HG03097 (cell line): ENCODE data around the gene POLA1.

Experiments
- ATAC-seq: cut with Tn5 transposase; IDR thresholded peaks from one replicate; pipeline ENCODE4 v1.9.1; 2021; ENCODE audit not compliant: unreplicated experiment, low FRiP score

POLA1 gene

GRCh38 chrX:24874604-24875247, 181.0 kb downstream of the POLA1 start:
- ATAC-seq, result no peak

- ATAC-seq, result no peak
Observed at GRCh38 chrX:24876530-24877287, 183.0 kb downstream of the POLA1 start.

- ATAC-seq, result no peak
Observed at GRCh38 chrX:24877288-24877664, 183.6 kb downstream of the POLA1 start.

- no peak for ATAC-seq
Observed at GRCh38 chrX:24877854-24878650, 184.3 kb downstream of the POLA1 start.

GRCh38 chrX:24879679-24880078, 186.0 kb downstream of the POLA1 start:
- ATAC-seq, result no peak

GRCh38 chrX:24886916-24887315, 193.2 kb downstream of the POLA1 start:
- ATAC-seq, result no peak

- no peak for ATAC-seq
Observed at GRCh38 chrX:24890677-24891076, 197.0 kb downstream of the POLA1 start.

GRCh38 chrX:24899391-24899790, 205.7 kb downstream of the POLA1 start:
- no peak for ATAC-seq

- ATAC-seq, result no peak
Observed at GRCh38 chrX:24900234-24900633, 206.5 kb downstream of the POLA1 start.

GRCh38 chrX:24902806-24903205, 209.1 kb downstream of the POLA1 start:
- no peak for ATAC-seq

GRCh38 chrX:24918715-24919114, 225.0 kb downstream of the POLA1 start:
- ATAC-seq, result no peak

- no peak for ATAC-seq
Observed at GRCh38 chrX:24920769-24921168, 227.1 kb downstream of the POLA1 start.

GRCh38 chrX:24925430-24925829, 231.7 kb downstream of the POLA1 start:
- ATAC-seq, result no peak

- ATAC-seq, result no peak
Observed at GRCh38 chrX:24927372-24927771, 233.7 kb downstream of the POLA1 start.

- ATAC-seq, result no peak
Observed at GRCh38 chrX:24928114-24928513, 234.4 kb downstream of the POLA1 start.

GRCh38 chrX:24934279-24934678, 240.6 kb downstream of the POLA1 start:
- ATAC-seq, result no peak

- ATAC-seq, result no peak
Observed at GRCh38 chrX:24945009-24945408, 251.3 kb downstream of the POLA1 start.

- ATAC-seq, result no peak
Observed at GRCh38 chrX:24946369-24946768, 252.7 kb downstream of the POLA1 start.

- ATAC-seq, result no peak
Observed at GRCh38 chrX:24954732-24955131, 261.0 kb downstream of the POLA1 start.

- ATAC-seq, result no peak
Observed at GRCh38 chrX:24955372-24955930, 261.7 kb downstream of the POLA1 start.

- ATAC-seq, result no peak
Observed at GRCh38 chrX:24956828-24957227, 263.1 kb downstream of the POLA1 start.
